ENCODE results near the gene MELTF. TPM values are rescaled to one million over a fixed set of nuclear protein-coding genes. Genes with fewer than 3 reads are reported as not detected.

The MELTF gene
- total RNA-seq, 1 donor from 2014 or later: 10.8 TPM

DNA sequence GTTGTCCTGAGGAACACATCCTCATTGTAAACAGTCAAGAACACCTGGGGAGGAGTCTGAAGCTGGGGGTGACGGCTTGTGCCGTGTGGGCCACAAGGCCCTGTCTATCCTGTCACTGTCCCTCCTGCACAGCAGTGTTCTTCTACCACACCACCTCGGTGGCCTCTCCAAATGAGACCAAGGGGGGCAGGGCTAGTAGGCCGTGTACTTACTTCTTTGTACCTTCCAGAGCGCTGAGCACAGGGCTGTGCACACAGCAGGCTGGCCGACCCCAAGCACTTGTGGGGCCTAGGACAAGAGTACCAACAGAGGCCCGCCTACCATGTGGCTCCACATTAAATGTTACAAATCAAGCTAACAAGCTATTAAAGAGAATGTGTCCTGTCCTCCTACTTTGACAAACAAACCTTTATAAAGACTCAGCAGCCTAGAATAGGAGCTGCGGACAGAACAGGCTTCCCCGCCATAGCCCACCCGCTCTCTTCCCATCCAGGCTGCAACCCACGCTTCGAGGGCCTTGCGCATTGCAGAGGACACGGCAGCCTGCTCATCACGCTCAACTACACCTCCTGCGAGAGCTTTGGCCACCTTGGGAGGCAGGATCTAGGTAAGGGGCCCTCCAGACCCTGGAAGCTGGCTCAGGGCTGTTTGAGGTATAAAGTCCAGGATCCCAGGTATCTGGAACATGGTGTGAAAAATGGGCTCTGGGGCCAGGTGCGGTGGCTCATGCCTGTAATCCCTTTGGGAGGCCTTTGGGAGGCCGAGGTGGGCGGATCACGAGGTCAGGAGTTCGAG lies 30.5 kb downstream of the MELTF start:
- DNase-seq (ENCODE audit: low spot score): no peak
- intact Hi-C loops (cut with DNase I): no loop called here

DNA sequence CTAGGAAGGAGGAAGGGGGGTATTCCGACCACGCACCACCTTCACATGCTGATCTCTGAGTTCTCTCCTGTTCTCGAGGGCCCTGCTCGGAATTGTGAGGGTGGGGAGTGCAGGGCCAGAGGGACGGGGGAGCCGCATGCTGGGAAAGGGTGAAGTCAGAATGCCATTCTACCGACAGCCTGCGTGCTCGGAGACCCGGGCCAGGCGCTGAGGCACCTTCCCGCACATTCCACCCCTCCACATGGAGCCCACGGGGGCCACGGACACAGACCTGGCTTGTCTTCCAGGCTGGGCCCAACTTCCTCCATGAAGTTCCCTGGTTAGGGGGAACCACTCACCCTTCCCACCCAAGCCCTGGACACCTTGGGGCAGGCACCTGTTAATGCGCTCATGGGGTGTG lies 32.3 kb downstream of the MELTF start:
- DNase-seq (ENCODE audit: low spot score): peak; percentile 63
- intact Hi-C loops (cut with DNase I): no loop called here

- intact Hi-C loops (cut with DNase I): no loop called here
- peak; percentile 67 for DNase-seq (ENCODE audit: low spot score)
Observed at GRCh38 chr3:196996454-196997265, 33.0 kb downstream of the MELTF start.

DNA sequence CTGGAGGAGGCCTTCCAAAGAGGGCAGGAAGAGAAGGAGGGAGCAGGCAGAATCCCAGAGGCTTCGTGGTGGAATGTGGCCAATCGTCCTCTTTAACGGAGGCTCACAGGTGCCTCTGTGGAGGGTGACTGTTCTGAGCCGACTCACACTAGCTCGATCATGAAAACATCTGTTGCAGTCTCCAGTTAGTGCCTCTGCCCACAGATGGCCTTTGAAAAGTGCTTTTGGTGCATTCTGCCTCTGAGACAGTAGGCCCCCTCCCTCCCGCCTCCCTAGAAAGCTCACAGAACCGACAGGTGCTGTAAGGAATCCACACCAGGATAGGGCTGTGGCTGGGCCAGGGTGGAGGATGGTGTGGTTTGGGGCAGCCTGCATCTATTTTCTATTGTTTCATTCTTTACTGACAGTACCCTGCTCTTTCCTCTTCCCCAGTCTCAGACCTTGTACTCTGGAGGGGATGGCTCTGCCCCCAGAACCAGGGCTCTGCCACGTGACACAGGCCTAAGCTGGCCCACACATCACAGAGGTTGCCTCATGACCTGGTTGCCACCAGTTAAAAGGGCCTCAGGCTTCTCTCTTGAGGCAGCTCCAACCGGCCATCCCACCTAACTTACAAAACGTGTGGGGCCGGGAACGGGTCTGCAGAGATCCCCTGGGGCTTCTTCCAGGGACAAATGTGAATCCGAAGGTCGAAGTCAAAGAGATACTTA lies 33.8 kb downstream of the MELTF start:
- intact Hi-C loops (cut with DNase I): no loop called here
- DNase-seq (ENCODE audit: low spot score): peak; percentile 69

GRCh38 chr3:196995027-196995426 lies 34.6 kb downstream of the MELTF start:
- peak; percentile 41 for DNase-seq (ENCODE audit: low spot score)
- intact Hi-C loops (cut with DNase I): no loop called here

GRCh38 chr3:196994056-196994455 lies 35.6 kb downstream of the MELTF start:
- intact Hi-C loops (cut with DNase I): no loop called here
- peak; percentile 44 for DNase-seq (ENCODE audit: low spot score)

DNA sequence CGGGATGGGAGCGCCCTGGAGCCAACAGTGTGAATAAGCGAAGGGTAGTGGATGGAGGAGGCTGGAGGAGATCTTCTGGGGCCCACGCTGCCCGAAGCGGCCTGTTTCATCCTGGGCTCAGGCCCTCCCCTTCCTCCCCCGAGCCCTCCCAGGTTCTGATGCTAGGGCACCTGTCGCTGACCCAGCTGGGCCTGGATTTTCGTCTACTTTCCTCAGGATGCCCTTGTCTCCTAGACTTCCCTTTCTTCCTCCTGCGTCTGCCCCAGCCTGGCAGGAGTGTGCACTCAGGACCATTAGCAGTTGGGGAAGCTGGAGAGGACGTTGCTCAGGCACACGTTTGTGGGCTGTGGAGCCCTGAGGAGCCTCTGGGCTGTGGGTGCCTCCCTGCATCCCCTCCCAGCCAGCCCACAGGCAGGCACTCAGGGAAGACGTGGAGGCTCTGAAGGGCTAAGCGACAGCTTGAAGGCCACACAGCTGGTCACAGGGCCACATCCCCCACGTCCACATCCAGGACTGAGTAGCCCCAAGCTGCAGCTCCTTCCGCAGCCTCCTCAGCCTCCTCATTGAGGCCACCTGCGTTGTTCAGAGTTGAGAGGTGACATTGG lies 37.1 kb downstream of the MELTF start:
- intact Hi-C loops (cut with DNase I): no loop called here
- peak; percentile 46 for DNase-seq (ENCODE audit: low spot score)

GRCh38 chr3:196991581-196992460 lies 37.8 kb downstream of the MELTF start:
- intact Hi-C loops (cut with DNase I): no loop called here
- DNase-seq (ENCODE audit: low spot score): peak; percentile 63

- intact Hi-C loops (cut with DNase I): no loop called here
- peak; percentile 56 for DNase-seq (ENCODE audit: low spot score)
Observed at GRCh38 chr3:196990601-196991007, 39.0 kb downstream of the MELTF start.

DNA sequence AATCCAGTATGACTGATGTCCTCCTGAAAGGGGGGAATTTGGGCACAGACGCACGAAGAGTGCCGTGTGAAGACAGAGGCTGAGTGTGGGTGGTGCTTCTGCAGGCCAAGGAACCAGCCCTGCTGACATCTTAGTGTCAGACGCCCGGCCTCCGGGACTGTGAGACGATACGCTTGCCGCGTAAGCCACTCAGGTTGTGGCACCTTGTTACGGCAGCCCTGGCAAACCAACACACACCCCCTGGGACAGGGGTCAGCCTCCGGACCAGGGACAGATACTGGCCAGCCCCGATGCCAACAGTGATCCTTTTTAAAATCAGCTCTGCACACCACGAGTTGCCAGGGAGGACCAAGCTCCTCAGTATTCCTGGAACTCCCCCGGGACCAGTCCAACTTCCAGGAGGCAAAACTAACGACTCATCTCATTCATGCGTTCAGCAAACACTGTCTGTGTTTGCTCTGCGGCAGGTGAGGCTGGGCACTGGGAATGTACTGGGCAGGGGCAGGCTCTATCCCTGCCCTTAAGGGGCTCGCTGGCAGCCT lies 39.8 kb downstream of the MELTF start:
- intact Hi-C loops (cut with DNase I): no loop called here
- peak; percentile 73 for DNase-seq (ENCODE audit: low spot score)

DNA sequence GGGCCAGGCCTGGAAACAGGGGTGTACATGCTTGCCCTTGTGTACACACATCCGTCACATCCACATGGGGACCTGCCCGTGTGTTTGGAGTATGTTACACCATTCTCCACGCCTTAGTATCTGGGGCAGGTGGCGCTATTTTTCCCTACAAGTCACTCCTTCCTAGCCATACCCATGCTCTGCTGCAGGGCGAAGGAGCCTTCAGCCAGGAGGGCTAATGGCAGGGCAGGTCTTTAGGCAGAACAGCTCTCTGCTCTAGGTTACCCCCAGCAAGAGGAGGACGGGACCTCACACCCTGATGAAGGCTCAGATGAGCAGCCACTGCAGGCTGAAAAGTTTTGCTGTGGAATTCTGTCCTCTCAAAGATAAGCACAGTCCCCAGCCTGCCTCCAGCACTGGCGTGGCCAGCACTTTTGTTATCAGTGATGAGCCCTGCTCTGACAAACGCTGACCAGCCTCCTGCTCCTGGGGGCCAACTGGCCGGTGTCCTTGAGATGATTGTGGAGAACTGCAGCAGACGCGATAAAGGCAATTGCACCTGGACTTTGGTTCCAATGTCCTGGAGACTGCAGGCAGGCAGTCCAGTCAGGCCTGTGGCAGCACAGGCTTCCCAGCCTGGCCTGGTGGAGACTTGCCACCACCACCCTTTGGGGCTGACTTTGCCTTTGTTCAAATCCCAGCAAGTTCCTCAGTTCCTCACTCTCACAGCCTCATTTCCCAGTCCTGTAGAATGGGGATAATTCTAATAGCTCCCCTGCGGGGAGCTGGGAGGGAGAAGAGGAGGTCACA lies 41.2 kb downstream of the MELTF start:
- DNase-seq (ENCODE audit: low spot score): peak; percentile 60
- intact Hi-C loops (cut with DNase I): no loop called here

DNA sequence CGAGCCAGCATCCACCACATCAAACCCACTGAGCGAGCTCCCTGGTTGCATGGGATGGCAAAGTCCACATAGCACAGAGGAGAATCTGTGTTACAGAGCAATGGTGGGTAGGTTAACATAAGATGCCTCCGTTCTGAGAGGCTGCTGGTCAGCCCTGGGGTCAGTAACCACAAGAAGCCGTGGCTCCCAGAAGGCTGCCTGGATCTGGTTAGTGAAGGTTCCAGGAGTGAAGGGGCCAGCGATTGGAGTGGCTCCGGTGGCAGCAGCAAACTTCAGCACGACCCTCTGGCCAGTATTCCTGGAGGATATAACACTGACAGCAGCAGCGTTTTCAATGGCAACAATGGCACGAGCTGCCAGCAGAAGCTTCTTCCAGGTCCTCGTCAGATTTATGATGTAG lies 42.6 kb downstream of the MELTF start:
- DNase-seq (ENCODE audit: low spot score): peak; percentile 38
- intact Hi-C loops (cut with DNase I): no loop called here

DNA sequence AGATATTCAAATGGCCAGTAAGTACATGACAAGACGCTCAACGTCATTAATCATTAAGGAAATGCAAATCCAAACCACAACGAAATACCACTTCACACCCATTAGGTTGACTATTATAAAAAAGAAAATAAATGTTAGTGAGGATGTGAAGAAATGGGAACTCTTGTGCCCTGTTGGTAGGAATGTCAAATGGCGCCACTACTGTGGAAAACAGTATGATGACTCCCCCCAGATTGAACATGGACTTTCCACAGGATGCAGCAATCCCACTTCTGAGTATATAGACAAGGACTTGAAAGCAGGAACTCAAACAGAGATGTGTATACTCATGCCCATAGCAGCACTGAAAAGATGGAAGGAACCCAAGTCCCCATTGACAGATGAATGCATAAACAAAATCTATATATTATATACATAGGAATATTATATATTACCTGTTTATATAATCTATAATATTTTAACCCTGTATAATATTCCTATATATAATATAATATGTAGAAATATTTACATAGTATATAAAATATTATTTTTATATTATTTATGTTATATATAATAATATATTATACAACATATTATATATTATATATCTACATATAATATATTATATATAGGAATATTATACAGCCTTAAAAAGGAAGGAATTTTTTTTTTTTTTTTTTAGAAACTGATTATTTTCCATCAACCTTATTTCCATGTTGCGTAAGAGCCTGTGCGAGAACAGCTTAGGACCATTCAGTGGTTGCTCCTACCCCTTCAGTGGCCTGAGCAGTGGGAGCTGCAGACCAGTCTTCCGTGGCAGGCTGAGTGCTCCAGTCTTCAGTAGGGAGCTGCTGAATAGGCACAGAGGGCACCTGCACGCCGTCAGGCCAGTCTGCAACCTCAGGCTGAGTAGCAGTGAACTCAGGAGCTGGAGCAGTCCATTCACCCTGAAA lies 43.4 kb downstream of the MELTF start:
- intact Hi-C loops (cut with DNase I): no loop called here
- DNase-seq (ENCODE audit: low spot score): no peak

DNA sequence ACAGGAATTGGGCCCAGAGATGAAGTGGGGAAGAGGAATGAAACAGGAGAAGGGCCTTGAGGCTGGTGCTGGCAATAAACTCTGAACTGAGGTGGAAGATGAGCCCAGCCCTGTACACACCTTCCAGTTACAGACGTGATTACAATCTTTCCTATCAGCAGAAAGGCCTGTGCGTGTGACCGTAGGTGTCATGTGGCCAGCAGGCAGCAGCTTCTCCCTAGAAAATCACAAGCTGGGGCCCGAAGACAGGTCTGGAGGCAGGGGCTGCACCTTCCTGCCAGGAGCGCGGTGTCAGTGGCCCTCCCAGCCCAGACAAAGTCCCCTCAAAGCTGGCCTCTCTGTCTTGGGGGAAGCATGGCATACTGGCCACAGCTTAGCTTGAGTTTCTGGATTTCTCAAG lies 44.3 kb downstream of the MELTF start:
- intact Hi-C loops (cut with DNase I): no loop called here
- peak; percentile 50 for DNase-seq (ENCODE audit: low spot score)

DNA sequence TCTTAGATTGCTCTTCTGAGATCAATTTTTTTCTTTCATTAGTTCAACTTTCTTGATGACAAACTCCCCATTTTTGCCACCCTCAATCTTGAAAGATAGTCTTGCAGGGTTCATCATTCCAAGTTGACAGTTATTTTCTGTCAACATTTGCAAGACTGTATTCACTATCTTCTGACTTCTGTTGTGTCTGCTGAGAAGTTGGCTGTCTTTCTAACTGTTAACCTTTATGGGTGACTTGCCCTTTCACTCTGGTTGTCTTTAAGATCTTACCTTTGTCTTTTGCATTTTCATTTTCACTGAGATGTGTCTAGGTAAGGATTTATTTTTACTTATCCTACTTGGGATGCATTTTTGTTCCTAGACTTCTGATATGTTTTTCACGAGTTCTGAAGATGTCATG lies 46.4 kb downstream of the MELTF start:
- intact Hi-C loops (cut with DNase I): no loop called here
- no peak for DNase-seq (ENCODE audit: low spot score)

DNA sequence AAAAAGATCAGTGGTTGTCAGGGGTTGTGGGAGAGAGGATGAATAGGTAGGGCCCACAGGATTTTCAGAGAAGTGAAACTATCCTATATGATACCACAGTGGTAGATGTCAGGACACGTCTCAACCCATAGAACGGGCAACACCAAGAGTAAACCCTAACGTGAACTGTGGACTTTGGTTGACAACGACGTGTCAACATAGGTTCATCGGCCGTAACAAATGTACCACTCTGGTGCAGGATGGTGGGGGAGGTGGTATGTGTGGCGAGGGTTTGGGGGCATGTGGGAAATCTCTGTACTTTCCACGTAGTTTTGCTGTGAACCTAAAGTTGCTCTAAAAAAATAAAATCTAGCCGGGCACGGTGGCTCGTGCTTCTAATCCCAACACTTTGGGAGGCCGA lies 48.0 kb downstream of the MELTF start:
- intact Hi-C loops (cut with DNase I): no loop called here
- peak; percentile 55 for DNase-seq (ENCODE audit: low spot score)

DNA sequence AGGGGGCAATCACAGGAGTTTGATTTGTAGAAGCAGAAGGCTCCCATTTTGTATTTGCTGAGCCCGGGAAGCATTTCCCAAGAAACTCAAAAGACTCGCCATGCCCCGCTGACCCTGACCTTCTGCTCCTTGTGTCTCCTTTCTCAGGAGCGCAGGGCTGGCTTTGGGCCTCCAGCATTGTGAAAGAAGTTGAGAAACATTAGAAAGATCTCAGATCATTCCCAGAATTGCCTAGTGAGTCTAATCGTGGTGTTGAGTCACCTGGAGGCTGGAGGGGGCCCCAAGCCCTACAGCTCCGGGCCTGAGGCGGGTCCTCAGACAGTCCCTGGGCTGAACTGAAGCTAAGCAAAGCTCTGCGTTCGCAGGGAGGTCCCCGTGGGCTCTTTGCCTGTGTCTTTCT lies 50.1 kb downstream of the MELTF start:
- intact Hi-C loops (cut with DNase I): loop anchor here (5.0 kb wide), 1 partner anchor 208 kb away; no protein-coding TSS in a partner anchor
- peak; percentile 38 for DNase-seq (ENCODE audit: low spot score)

Measured in cardiac septum (tissue), 1 donor.